Heart left ventricle (tissue), 16 donors: ENCODE results near the gene FLNB. TPM values are rescaled to one million over a fixed set of nuclear protein-coding genes. Genes with fewer than 3 reads are reported as not detected.
A peak's percentile ranks its signal among the peaks of the same experiment; 100 is the strongest.

Experiments used
- ATAC-seq, 4 donors: fragments of 200-7000 bp; cut with Tn5 transposase; one replicate each; pipeline ENCODE4 v1.9.1; 2020 to 2022; ENCODE audit warnings: moderate library complexity in 4 of 4, mild to moderate bottlenecking in 3 of 4, moderate number of reproducible peaks in 1 of 4
- DNase-seq, 5 donors: peaks; one replicate each; pipeline ENCODE4 v3.0.0-alpha.2; 2020
- H3K27ac ChIP-seq, 12 donors: fragments of 200-600 bp; sonication (generic) in 4 of 12; one replicate each; pipeline versions ENCODE4 v1.5.0 to v1.8.0; 2016 to 2022; ENCODE audit warnings: mild to moderate bottlenecking in 2 of 12
- H3K27me3 ChIP-seq, 9 donors: fragments of 200-600 bp; sonication (generic) in 2 of 9; one replicate each; pipeline versions ENCODE4 v1.5.1 to v1.8.0; 2016 to 2022; ENCODE audit warnings: mild to moderate bottlenecking in 3 of 9
- H3K36me3 ChIP-seq, 9 donors: fragments of 200-600 bp; sonication (generic) in 2 of 9; one replicate each; pipeline versions ENCODE4 v1.5.0 to v1.8.0; 2018 to 2022; ENCODE audit warnings: mild to moderate bottlenecking in 2 of 9
- H3K4me1 ChIP-seq, 12 donors: fragments of 200-600 bp; sonication (generic) in 4 of 12; one replicate each; pipeline versions ENCODE4 v1.5.0 to v1.8.0; 2016 to 2022; ENCODE audit warnings: mild to moderate bottlenecking in 3 of 12
- H3K4me3 ChIP-seq, 12 donors: fragments of 200-600 bp; sonication (generic) in 4 of 12; one replicate each; pipeline versions ENCODE4 v1.5.0 to v1.8.0; 2017 to 2022; ENCODE audit warnings: mild to moderate bottlenecking in 9 of 12, moderate library complexity in 4 of 12
- H3K9me3 ChIP-seq, 12 donors: fragments of 200-600 bp; sonication (generic) in 4 of 12; one replicate each; pipeline versions ENCODE4 v1.5.0 to v1.8.0; 2016 to 2022; ENCODE audit warnings: mild to moderate bottlenecking in 1 of 12
- CTCF ChIP-seq, 12 donors: fragments of 200-600 bp; sonication (generic) in 4 of 12; IDR thresholded peaks; one replicate each; pipeline versions ENCODE4 v1.5.0 to v1.8.0; 2018 to 2022; ENCODE audit warnings: antibody characterized with exemption in 12 of 12, mild to moderate bottlenecking in 5 of 12
- POLR2A ChIP-seq, 2 donors: fragments of 450-650 bp; IDR thresholded peaks; one replicate each; pipeline ENCODE4 v1.6.1; 2017; ENCODE audit warnings: antibody characterized with exemption in 2 of 2, mild to moderate bottlenecking in 2 of 2, moderate library complexity in 2 of 2
- WGBS, 4 donors: extraction: QIAGEN DNeasy Blood & Tissue Kit in 2 of 4; methylation state at CpG; one replicate each; pipeline versions ENCODE4 v1.1.5 to v1.1.7; 2013 to 2018; 5-methylcytosine and 5-hydroxymethylcytosine counted together
- intact Hi-C, 10 donors: fragments of 100-400 bp; cut with DNase I; formaldehyde crosslinking; loops; one replicate each; pipeline versions ENCODE4 v1.11.1 to v1.14.2; 2022
- polyA plus RNA-seq, 2 donors: library from polyadenylated mRNA; stranded (reverse); fragments of 200-250 nt; gene quantifications; one replicate each; pipeline ENCODE4 v1.2.3, GENCODE V29; 2013
- total RNA-seq, 9 donors: library from RNA; depleted of rRNA in 2 of 9; stranded (reverse); fragments of >200 nt in 2 of 9; fragmentation: NEBNext Ultra II Directional in 3 of 9; extraction: Animal tissue kit (Norgen Biotek cat#: 25700) in 3 of 9; gene quantifications; one replicate each; pipeline versions ENCODE4 v1.1.0 to v1.2.4, GENCODE V29; 2016 to 2023
- donor health status: ischemic (EF 13 %, LVEDD 7.1; RV severe dilation, severe dysfunction).
- donor health status: healthy with polysubstance abuse.
- donor health status: DM: no; HTN: yes; CAD: no.
- donor health status: DM: no; HTN: no; CAD: no.
- donor health status: ischemic (EF 25% LVEDD 6.9; RV normal size, moderate dysfunction).
- donor health status: ischemic (EF 25% LVEDD 5.7; RV mildly dilated, moderate dysfunction).
- donor health status: healthy.
- donor health status: DM: yes; HTN: yes; CAD: no.
- donor health status: ischemic (EF 35%, LVEDD 5.7; RV mildly dilated, moderate dysfunction).
- donor health status: nonischemic (EF 11% LVEDD 7.7; RV severe dilation, severe dysfunction).
- donor health status: DM: yes; HTN: yes; CAD: no.
- donor health status: PGD.
- donor health status: ischemic (EF 29% LVEDD 5.4; RV normal size, mild dysfunction).
- donor health status: nonischemic (EF 23%, LVEDD 6.1; RV moderate dilation, normal function).

Gene FLNB
- total and polyA plus RNA-seq, 11 donors: 30.5 to 75.6 (median 40.6) TPM

GRCh38 chr3:58098531-58098930 lies 90.3 kb downstream of the FLNB start:
- WGBS, 4 donors: 93 to 99% (median 95%) methylated on average over 8 of the region's 8 CpGs
- TF ChIP-seq CTCF (IDR thresholded peaks at IDR 0.05): no peak
- Histone ChIP-seq H3K4me1 (peaks cover 0 to 23% (median under 1%) of the 10 kb centered on the region in 12 donors), H3K27ac (no peak overlapping the region), H3K9me3 (no peaks in the 10 kb centered on the region), H3K27me3 (no peaks in the 10 kb centered on the region), H3K36me3 (peaks cover 0 to 80% (median 62%) of the 10 kb centered on the region in 9 donors), H3K4me3 (no peak overlapping the region)
- DNase-seq (no peak), ATAC-seq (no peak)
- intact Hi-C loops: no loop called here

- no peaks in the 10 kb centered on the region for H3K27me3 ChIP-seq
- intact Hi-C loops: no loop called here
- H3K4me1 ChIP-seq: peaks cover 0 to 23% (median under 1%) of the 10 kb centered on the region in 12 donors
- 65 to 76% (median 71%) methylated on average over 2 of the region's 2 CpGs for WGBS, 4 donors
- no peaks in the 10 kb centered on the region for H3K9me3 ChIP-seq
- H3K36me3 ChIP-seq: peaks cover 0 to 91% (median 75%) of the 10 kb centered on the region in 9 donors
- no peak for TF ChIP-seq POLR2A (IDR thresholded peaks at IDR 0.05)
- no peak for TF ChIP-seq CTCF (IDR thresholded peaks at IDR 0.05)
- peak overlapping the region in 2 of 12 donors; percentile 20 to 40 for H3K27ac ChIP-seq
- ATAC-seq (no peak), DNase-seq (no peak)
- H3K4me3 ChIP-seq: no peak overlapping the region
Observed at GRCh38 chr3:58099865-58100264, 91.6 kb downstream of the FLNB start.

GRCh38 chr3:58101499-58102389 lies 93.5 kb downstream of the FLNB start:
- Histone ChIP-seq H3K4me3 (no peak overlapping the region), H3K9me3 (no peaks in the 10 kb centered on the region), H3K36me3 (peaks cover 0 to 97% (median 77%) of the 10 kb centered on the region in 9 donors), H3K27ac (peak overlapping the region in 1 of 12 donors; percentile 74), H3K27me3 (no peaks in the 10 kb centered on the region), H3K4me1 (peaks cover 0 to 9% (median 0%) of the 10 kb centered on the region in 12 donors)
- TF ChIP-seq POLR2A (IDR thresholded peaks at IDR 0.05) (no peak), CTCF (IDR thresholded peaks at IDR 0.05) (no peak)
- WGBS, 4 donors: 91 to 95% (median 93%) methylated on average over 13 of the region's 13 CpGs
- ATAC-seq (no peak), DNase-seq (no peak)
- intact Hi-C loops: no loop called here

GRCh38 chr3:58102390-58102750 lies 94.1 kb downstream of the FLNB start:
- peak overlapping the region in 1 of 12 donors; percentile 74 for H3K27ac ChIP-seq
- TF ChIP-seq POLR2A (IDR thresholded peaks at IDR 0.05) (no peak), CTCF (IDR thresholded peaks at IDR 0.05) (no peak)

More at GRCh38 chr3:58102390-58102750, 94.1 kb downstream of the FLNB start:
- intact Hi-C loops: no loop called here
- ATAC-seq: no peak
- Histone ChIP-seq H3K9me3 (no peaks in the 10 kb centered on the region), H3K4me1 (peaks cover 0 to 7% (median 0%) of the 10 kb centered on the region in 12 donors), H3K36me3 (peaks cover 0 to 97% (median 77%) of the 10 kb centered on the region in 9 donors), H3K4me3 (no peak overlapping the region), H3K27me3 (no peaks in the 10 kb centered on the region)
- DNase-seq: no peak
- 89 to 97% (median 94%) methylated on average over 4 of the region's 4 CpGs for WGBS, 4 donors
